Measurements from ENCODE around the gene SUPT3H. TPM values are rescaled to one million over a fixed set of nuclear protein-coding genes. Genes with fewer than 3 reads are reported as not detected.

Gene SUPT3H
- total RNA-seq: 13.1 and 15.1 TPM in 2 replicates

DNA sequence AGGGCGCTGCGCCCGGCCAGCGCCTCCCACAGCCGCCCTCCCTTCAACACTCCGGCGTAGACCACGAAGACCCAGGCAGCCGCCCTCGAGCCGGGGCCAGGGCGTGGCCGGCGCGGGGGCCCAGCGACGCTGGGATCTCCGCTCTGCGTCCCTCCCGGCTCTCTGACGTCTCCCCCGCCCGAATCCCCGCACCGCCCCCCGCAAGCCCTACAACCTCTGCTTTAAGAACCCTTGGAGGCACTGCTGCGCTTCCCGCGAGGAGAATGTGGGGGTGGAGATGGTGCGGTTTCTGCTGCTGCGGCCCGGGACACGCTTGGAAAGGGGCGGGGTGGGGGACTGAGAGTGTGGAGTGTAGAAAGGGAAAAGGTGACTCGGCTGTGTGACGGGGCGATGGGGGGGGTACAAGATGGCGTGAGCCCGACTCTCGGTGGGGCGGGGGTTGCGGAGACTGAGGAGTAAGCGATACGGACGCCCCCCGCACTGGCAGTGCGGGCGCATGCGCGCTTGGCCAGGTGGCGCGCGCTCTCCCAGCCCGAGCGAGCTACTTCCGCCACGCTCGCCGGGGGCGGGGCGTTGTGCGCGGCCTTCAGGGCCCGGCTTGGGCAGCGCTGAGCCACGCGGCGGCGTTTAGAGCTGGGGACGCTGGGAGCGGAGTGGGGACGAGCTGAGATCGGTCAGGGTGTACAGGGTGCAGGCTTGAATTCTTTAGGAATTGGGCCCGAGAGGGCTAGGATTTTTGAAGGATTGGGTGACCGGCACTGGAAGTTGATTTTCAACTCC lies at the start of gene SUPT3H:
Gene SUPT3H (minus strand): TSS at position 381 of the 780 bp plus-strand sequence.

GRCh38 chr6:45327956-45328522 lies 49.7 kb downstream of the SUPT3H start, which contains the start of gene RUNX2:
TSS of gene RUNX2 (plus strand) at chr6:45328330. CDS start at chr6:45328727, 397 bp downstream.

Other genes starting within 250 kb of the SUPT3H start
- gene RUNX2, start 49.6 kb downstream of the SUPT3H start, total RNA-seq: 2.2 and 4.5 TPM in 2 replicates

Data from smooth muscle cell of trachea (primary cell).